IMR-90 (cell line): ENCODE measurements around the gene CEP55. TPM values are rescaled to one million over a fixed set of nuclear protein-coding genes. Genes with fewer than 3 reads are reported as not detected.

ENCODE experiments used
- ATAC-seq: fragments of 200-7000 bp; cut with Tn5 transposase; 2 replicates; pipeline ENCODE4 v1.9.1; 2020; ENCODE audit warnings: low read depth, mild to moderate bottlenecking, moderate library complexity
- BruUV-seq: library from RNA; stranded (reverse); fragments of 400-500 nt; replicated peaks from 2 replicates; lab custom pipeline; 2021; lab: Mats Ljungman, UMichigan
- CTCF ChIA-PET: fragments of 300-600 bp; formaldehyde crosslinking; extraction: SDS; loops from one replicate; lab custom pipeline; 2021; ENCODE audit warnings: antibody characterized with exemption; lab: Yijun Ruan, JAX
- POLR2A ChIA-PET: fragments of 300-600 bp; sonication (Branson Sonifier 250); formaldehyde crosslinking; loops from one replicate; lab custom pipeline; 2022; ENCODE audit warnings: antibody characterized with exemption; ENCODE audit not compliant: unreplicated experiment; lab: Charles Lee
- DNase-seq: peaks from one replicate; pipeline ENCODE4 v3.0.0; 2013
- H2AFZ ChIP-seq: replicated peaks from 2 replicates; pipeline ENCODE3; 2013; ENCODE audit warnings: low read length, mild to moderate bottlenecking; ENCODE audit not compliant: poor library complexity
- H2AK5ac ChIP-seq: 2 replicates; pipeline ENCODE4 v1.6.1; 2013; ENCODE audit warnings: low read depth, low read length, inconsistent platforms
- H2AK9ac ChIP-seq: replicated peaks from 2 replicates; pipeline ENCODE3; 2013; ENCODE audit warnings: mild to moderate bottlenecking, low read depth, low read length, moderate library complexity; ENCODE audit not compliant: poor library complexity
- H2BK120ac ChIP-seq: 2 replicates; pipeline ENCODE4 v1.6.1; 2013; ENCODE audit warnings: low read depth, low read length, inconsistent platforms
- H2BK15ac ChIP-seq: 3 replicates; pipeline ENCODE4 v1.6.1; 2013; ENCODE audit warnings: low read depth, low read length, inconsistent platforms
- H2BK20ac ChIP-seq: 2 replicates; pipeline ENCODE4 v1.6.1; 2013; ENCODE audit warnings: low read depth, mild to moderate bottlenecking, inconsistent platforms, low read length, moderate library complexity
- H2BK5ac ChIP-seq: 2 replicates; pipeline ENCODE4 v1.6.1; 2013; ENCODE audit warnings: mild to moderate bottlenecking, low read depth, low read length, inconsistent platforms; ENCODE audit not compliant: poor library complexity, severe bottlenecking
- H3K14ac ChIP-seq: replicated peaks from 2 replicates; pipeline ENCODE4 v1.6.1; 2013; ENCODE audit warnings: low read depth, low read length, inconsistent platforms
- H3K18ac ChIP-seq: 2 replicates; pipeline ENCODE4 v1.6.1; 2013; ENCODE audit warnings: low read depth, low read length, control low read depth
- H3K23ac ChIP-seq: 2 replicates; pipeline ENCODE4 v1.6.1; 2013; ENCODE audit warnings: low read depth, low read length, inconsistent platforms
- H3K27ac ChIP-seq: 2 replicates; pipeline ENCODE4 v1.5.1; 2013; ENCODE audit warnings: mild to moderate bottlenecking, control low read depth, low read length; ENCODE audit not compliant: insufficient read depth
- H3K27me3 ChIP-seq: 2 replicates; pipeline ENCODE4 v1.6.1; 2013; ENCODE audit warnings: low read length; ENCODE audit not compliant: control insufficient read depth, insufficient read depth
- H3K36me3 ChIP-seq: 2 replicates; pipeline ENCODE4 v1.6.1; 2013; ENCODE audit warnings: low read length, mixed read lengths; ENCODE audit not compliant: control insufficient read depth, insufficient read depth
- H3K4ac ChIP-seq: 2 replicates; pipeline ENCODE4 v1.6.1; 2013; ENCODE audit warnings: low read depth, low read length, inconsistent platforms
- H3K4me1 ChIP-seq: 2 replicates; pipeline ENCODE4 v1.6.1; 2013; ENCODE audit warnings: low read length, mixed read lengths; ENCODE audit not compliant: control insufficient read depth, insufficient read depth
- H3K4me2 ChIP-seq: 2 replicates; pipeline ENCODE4 v1.6.1; 2013; ENCODE audit warnings: low read depth, mild to moderate bottlenecking, control low read depth, low read length, moderate library complexity
- H3K4me3 ChIP-seq: 2 replicates; pipeline ENCODE4 v1.5.1; 2013; ENCODE audit warnings: low read depth, mild to moderate bottlenecking, control low read depth, low read length, moderate library complexity; ENCODE audit not compliant: insufficient read depth
- H3K56ac ChIP-seq: 2 replicates; pipeline ENCODE4 v1.6.1; 2013; ENCODE audit warnings: low read length, inconsistent platforms; ENCODE audit not compliant: insufficient read depth; ENCODE audit errors: extremely low read depth
- H3K79me1 ChIP-seq, 2 experiments: 2 replicates each; pipeline ENCODE4 v1.6.1; 2013; ENCODE audit warnings: low read length in 2 of 2, inconsistent platforms in 1 of 2, low read depth in 1 of 2
- H3K9ac ChIP-seq: 2 replicates; pipeline ENCODE4 v1.6.1; 2013; ENCODE audit warnings: low read depth, low read length, control low read depth
- H3K9me1 ChIP-seq: 2 replicates; pipeline ENCODE4 v1.6.1; 2013; ENCODE audit warnings: low read length, inconsistent platforms; ENCODE audit not compliant: insufficient read depth
- H3K9me3 ChIP-seq: 2 replicates; pipeline ENCODE4 v1.6.1; 2013; ENCODE audit warnings: low read length; ENCODE audit not compliant: control insufficient read depth, insufficient read depth
- H4K20me1 ChIP-seq: 2 replicates; pipeline ENCODE4 v1.6.1; 2013; ENCODE audit warnings: low read length, inconsistent platforms; ENCODE audit not compliant: insufficient read depth
- H4K5ac ChIP-seq: 2 replicates; pipeline ENCODE4 v1.6.1; 2013; ENCODE audit warnings: mild to moderate bottlenecking, low read depth, low read length, control low read depth
- H4K8ac ChIP-seq, 2 experiments: 2 replicates each; pipeline ENCODE4 v1.6.1; 2013; ENCODE audit warnings: low read depth in 2 of 2, low read length in 2 of 2, control low read depth in 1 of 2, inconsistent platforms in 1 of 2
- H4K91ac ChIP-seq: 2 replicates; pipeline ENCODE4 v1.6.1; 2013; ENCODE audit warnings: low read depth, low read length, inconsistent platforms; ENCODE audit not compliant: insufficient read depth
- BHLHE40 ChIP-seq: fragments of 150-350 bp; IDR thresholded peaks from 2 replicates; pipeline ENCODE4 v1.6.1; 2016; ENCODE audit warnings: mild to moderate bottlenecking, low read depth, low read length
- CEBPB ChIP-seq: IDR thresholded peaks from 2 replicates; pipeline ENCODE4 v1.6.1; 2012; ENCODE audit warnings: low read depth, low read length, improper control_type of control experiment
- CHD1 ChIP-seq: IDR thresholded peaks from 2 replicates; pipeline ENCODE4 v1.6.1; 2012; ENCODE audit warnings: low read depth, low read length, improper control_type of control experiment
- FOS ChIP-seq: fragments of 150-350 bp; IDR thresholded peaks from 2 replicates; pipeline ENCODE4 v1.6.1; 2016; ENCODE audit warnings: low read depth, low read length
- MAFK ChIP-seq: IDR thresholded peaks from 2 replicates; pipeline ENCODE4 v1.6.1; 2012; ENCODE audit warnings: low read depth, low read length, improper control_type of control experiment
- MXI1 ChIP-seq: IDR thresholded peaks from 2 replicates; pipeline ENCODE4 v1.6.1; 2012; ENCODE audit warnings: low read depth, mild to moderate bottlenecking, low read length, moderate library complexity, borderline replicate concordance
- NFE2L2 ChIP-seq: fragments of 150-350 bp; IDR thresholded peaks from 2 replicates; pipeline ENCODE4 v1.6.1; 2016; ENCODE audit warnings: low read depth, mild to moderate bottlenecking, low read length
- POLR2A ChIP-seq: IDR thresholded peaks from 2 replicates; pipeline ENCODE4 v1.6.1; 2012; ENCODE audit warnings: mild to moderate bottlenecking, low read depth, low read length
- RAD21 ChIP-seq: IDR thresholded peaks from 2 replicates; pipeline ENCODE4 v1.6.1; 2012; ENCODE audit warnings: low read length, improper control_type of control experiment
- RCOR1 ChIP-seq: IDR thresholded peaks from 2 replicates; pipeline ENCODE4 v1.6.1; 2012; ENCODE audit warnings: mild to moderate bottlenecking, low read length, improper control_type of control experiment; ENCODE audit not compliant: insufficient replicate concordance
- SMC3 ChIP-seq: fragments of 150-350 bp; IDR thresholded peaks from 2 replicates; pipeline ENCODE4 v1.6.1; 2016; ENCODE audit warnings: low read depth, mild to moderate bottlenecking, antibody characterized with exemption, low read length, moderate library complexity
- WGBS, 2 experiments: methylation state at CpG; one replicate each; pipeline versions ENCODE4 v1.1.5 to v1.1.7; 2013; ENCODE audit warnings: missing lambda C conversion rate in 2 of 2; ENCODE audit not compliant: insufficient read length in 1 of 2; ENCODE audit errors: extremely low coverage in 2 of 2; 5-methylcytosine and 5-hydroxymethylcytosine counted together
- dilution Hi-C: fragments of 300-500 bp; cut with HindIII; formaldehyde crosslinking; loops from one replicate; pipeline ENCODE4 v1.14.3; 2018; ENCODE audit warnings: low sequenced_read_pairs; ENCODE audit not compliant: unreplicated experiment
- in situ Hi-C: fragments of 300-500 bp; cut with MboI; formaldehyde crosslinking; loops from 3 replicates; pipeline ENCODE4 v1.14.3; 2019; ENCODE audit warnings: low sequenced_read_pairs, inconsistent platforms, mixed read lengths
- intact Hi-C: fragments of 100-400 bp; cut with micrococcal nuclease; formaldehyde crosslinking; loops from 2 replicates; pipeline ENCODE4 v1.10.0; 2022
- polyA plus RNA-seq, 3 experiments: library from polyadenylated mRNA; depleted of rRNA; stranded (reverse); fragments of >200 nt; gene quantifications; 2 replicates each; pipeline ENCODE4 v1.2.3, GENCODE V29; 2012; ENCODE audit warnings: low replicate concordance in 1 of 3
- total RNA-seq: library from RNA; depleted of rRNA; stranded (reverse); fragments of >200 nt; gene quantifications from 2 replicates; pipeline ENCODE4 v1.2.3, GENCODE V29; 2012
- TF ChIP-seq, protein P1 (sequence below): conservative IDR thresholded peaks from 2 replicates; pipeline ENCODE4 v1.5.1; 2012; ENCODE audit warnings: mild to moderate bottlenecking, low read depth, low read length, improper control_type of control experiment
- TF ChIP-seq, protein P2 (sequence below): fragments of 150-350 bp; IDR thresholded peaks from 2 replicates; pipeline ENCODE4 v1.6.1; 2017; ENCODE audit warnings: mild to moderate bottlenecking, antibody characterized with exemption, low read length, low read depth

The CEP55 gene
- total and polyA plus RNA-seq, 2 of the 4 experiments (the other 2 are of a cell fraction), result 15.7 to 23.5 TPM

DNA sequence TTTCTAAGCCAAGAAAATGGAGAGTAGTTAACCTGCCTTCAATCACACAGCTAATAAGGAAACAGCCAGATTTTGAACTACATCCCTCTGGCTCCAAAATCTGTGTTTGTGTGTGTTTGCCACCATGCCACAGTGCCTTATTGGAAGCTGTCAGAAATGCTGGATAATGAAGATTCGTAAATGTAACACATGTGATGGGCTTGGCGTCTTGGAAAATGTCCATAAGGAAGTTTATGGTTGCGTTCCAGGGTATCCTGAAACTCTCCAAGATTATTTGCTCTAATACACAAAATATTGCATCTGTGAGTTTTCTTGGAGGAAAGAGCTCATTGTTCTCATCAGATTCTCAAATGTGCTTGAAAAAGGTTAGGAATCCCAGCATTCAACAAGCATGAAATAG, 36.9 kb upstream of the CEP55 start:
- Histone ChIP-seq H2AFZ (no peak overlapping the region), H2AK5ac (peak overlapping the region; percentile 96), H3K9me1 (peaks cover 25% of the 10 kb centered on the region), H3K4ac (peak overlapping the region; percentile 96), H3K14ac (peak overlapping the region; percentile 89), H3K79me1 (peaks cover 17 to 65% of the 10 kb centered on the region in 2 experiments), H3K4me1 (peaks cover 42% of the 10 kb centered on the region), H3K4me3 (no peak overlapping the region), H2BK120ac (peak overlapping the region; percentile 97), H2BK5ac (peak overlapping the region; percentile 98), H4K91ac (peak overlapping the region; percentile 99), H3K27ac (peak overlapping the region; percentile 93), H4K20me1 (no peaks in the 10 kb centered on the region; the same call in 1 of the 2 replicates), H3K18ac (peak overlapping the region; percentile 78), H3K36me3 (peaks cover 17% of the 10 kb centered on the region), H2BK15ac (peak overlapping the region; percentile 100), H3K23ac (peak overlapping the region; percentile 92), H3K27me3 (no peaks in the 10 kb centered on the region), H3K9ac (peak overlapping the region; percentile 67), H2BK20ac (peak overlapping the region; percentile 94), H4K8ac (peak overlapping the region; percentile 91 to 93), H3K56ac (peak overlapping the region; percentile 98), H3K4me2 (peak overlapping the region; percentile 24; the same call in 1 of the 2 replicates), H4K5ac (peak overlapping the region; percentile 96), H3K9me3 (no peaks in the 10 kb centered on the region), H2AK9ac (peak overlapping the region; percentile 71)
- intact Hi-C loops (loop anchor here (2.0 kb wide), 2 partner anchors 15 to 23 kb away; no protein-coding TSS in a partner anchor), dilution Hi-C loops (no loop called here), in situ Hi-C loops (no loop called here)
- ChIA-PET CTCF (interaction anchor here (1.4 to 1.6 kb wide), 2 partner anchors 18 to 107 kb away, joined by 3 read pairs; no protein-coding TSS in a partner anchor), POLR2A (interaction anchor here (0.6 to 1.7 kb wide), 4 partner anchors 12 to 73 kb away, joined by 3 to 11 read pairs (median 7); partner anchors contain the start of gene MYOF)
- TF ChIP-seq MAFK, result no peak
- no peak for TF ChIP-seq CEBPB
- TF ChIP-seq FOS, result no peak
- TF ChIP-seq, protein P1, sequence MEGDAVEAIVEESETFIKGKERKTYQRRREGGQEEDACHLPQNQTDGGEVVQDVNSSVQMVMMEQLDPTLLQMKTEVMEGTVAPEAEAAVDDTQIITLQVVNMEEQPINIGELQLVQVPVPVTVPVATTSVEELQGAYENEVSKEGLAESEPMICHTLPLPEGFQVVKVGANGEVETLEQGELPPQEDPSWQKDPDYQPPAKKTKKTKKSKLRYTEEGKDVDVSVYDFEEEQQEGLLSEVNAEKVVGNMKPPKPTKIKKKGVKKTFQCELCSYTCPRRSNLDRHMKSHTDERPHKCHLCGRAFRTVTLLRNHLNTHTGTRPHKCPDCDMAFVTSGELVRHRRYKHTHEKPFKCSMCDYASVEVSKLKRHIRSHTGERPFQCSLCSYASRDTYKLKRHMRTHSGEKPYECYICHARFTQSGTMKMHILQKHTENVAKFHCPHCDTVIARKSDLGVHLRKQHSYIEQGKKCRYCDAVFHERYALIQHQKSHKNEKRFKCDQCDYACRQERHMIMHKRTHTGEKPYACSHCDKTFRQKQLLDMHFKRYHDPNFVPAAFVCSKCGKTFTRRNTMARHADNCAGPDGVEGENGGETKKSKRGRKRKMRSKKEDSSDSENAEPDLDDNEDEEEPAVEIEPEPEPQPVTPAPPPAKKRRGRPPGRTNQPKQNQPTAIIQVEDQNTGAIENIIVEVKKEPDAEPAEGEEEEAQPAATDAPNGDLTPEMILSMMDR, result no peak
- TF ChIP-seq BHLHE40, result no peak
- no peak for TF ChIP-seq NFE2L2
- no peak for TF ChIP-seq MXI1
- TF ChIP-seq RAD21, result no peak
- TF ChIP-seq, protein P2, sequence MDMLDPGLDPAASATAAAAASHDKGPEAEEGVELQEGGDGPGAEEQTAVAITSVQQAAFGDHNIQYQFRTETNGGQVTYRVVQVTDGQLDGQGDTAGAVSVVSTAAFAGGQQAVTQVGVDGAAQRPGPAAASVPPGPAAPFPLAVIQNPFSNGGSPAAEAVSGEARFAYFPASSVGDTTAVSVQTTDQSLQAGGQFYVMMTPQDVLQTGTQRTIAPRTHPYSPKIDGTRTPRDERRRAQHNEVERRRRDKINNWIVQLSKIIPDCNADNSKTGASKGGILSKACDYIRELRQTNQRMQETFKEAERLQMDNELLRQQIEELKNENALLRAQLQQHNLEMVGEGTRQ, result no peak
- TF ChIP-seq RCOR1, result no peak
- no peak for TF ChIP-seq CHD1
- no peak for TF ChIP-seq SMC3
- TF ChIP-seq POLR2A, result no peak
- no peak for ATAC-seq
- BruUV-seq, result no TSS peak
- no peak for DNase-seq
- WGBS, 2 experiments, result no CpG with 5 or more reads among the region's 3 CpGs
